Adrenal gland (tissue), 5 donors: ENCODE measurements around the gene EPOP.
"Not testable (repeated sequence)": the region's sequence is repeated elsewhere in the genome, so short reads cannot be mapped to it uniquely, and the experiment has no call there.

ENCODE experiments used
- CTCF ChIP-seq, 6 experiments: fragments of 450-650 bp in 4 of 6; fragments of 200-600 bp in 2 of 6; sonication (generic) in 1 of 6; IDR thresholded peaks; 1 replicate in 5 of 6; 2 replicates in 1 of 6; pipeline versions ENCODE4 v1.5.1 to v1.8.0; 2016 to 2021; ENCODE audit warnings: antibody characterized with exemption in 6 of 6, mild to moderate bottlenecking in 2 of 6, moderate library complexity in 1 of 6
- POLR2A ChIP-seq, 2 donors: fragments of 450-650 bp; IDR thresholded peaks; one replicate each; pipeline ENCODE4 v1.6.1; 2017; ENCODE audit warnings: antibody characterized with exemption in 2 of 2, mild to moderate bottlenecking in 2 of 2, moderate library complexity in 1 of 2
- donor health status: DM: no; HTN: no; CAD: no.

- not testable (repeated sequence) for TF ChIP-seq CTCF, POLR2A (IDR thresholded peaks at IDR 0.05)
These were observed 49.9 kb downstream of the EPOP start for GRCh38 chr17:38624782-38625355.
